UCSD-AML1 (cell line): ENCODE measurements around the gene CR1.
"Not testable (repeated sequence)": the region's sequence is repeated elsewhere in the genome, so short reads cannot be mapped to it uniquely, and the experiment has no call there.

Source experiments
- DNase-seq: peaks from one replicate; lab custom pipeline; 2025; ENCODE audit not compliant: unreplicated experiment; lab: John Stamatoyannopoulos, UW

Gene CR1

GRCh38 chr1:207502726-207503125 is 6.8 kb downstream of the CR1 start:
- DNase-seq = no peak

DNA sequence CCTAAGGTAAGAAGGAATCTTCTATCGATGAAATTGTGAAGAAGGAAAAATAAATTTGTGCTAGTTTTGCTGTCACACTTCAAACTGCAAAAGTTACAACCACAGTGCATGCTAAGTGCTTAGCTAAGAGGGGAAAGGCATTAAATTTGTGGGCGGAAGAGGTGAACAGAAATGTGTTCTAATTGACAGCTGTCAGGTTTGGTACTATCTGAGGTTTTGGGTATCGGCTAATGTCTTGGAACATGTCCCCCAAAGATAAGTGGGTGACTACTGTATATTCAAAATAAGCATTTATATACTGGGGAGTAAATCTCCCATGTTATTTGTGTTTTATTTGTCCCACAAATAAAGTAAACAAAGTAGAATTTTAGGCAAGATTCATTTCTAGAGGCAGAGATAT is 8.0 kb downstream of the CR1 start:
- no peak for DNase-seq

DNA sequence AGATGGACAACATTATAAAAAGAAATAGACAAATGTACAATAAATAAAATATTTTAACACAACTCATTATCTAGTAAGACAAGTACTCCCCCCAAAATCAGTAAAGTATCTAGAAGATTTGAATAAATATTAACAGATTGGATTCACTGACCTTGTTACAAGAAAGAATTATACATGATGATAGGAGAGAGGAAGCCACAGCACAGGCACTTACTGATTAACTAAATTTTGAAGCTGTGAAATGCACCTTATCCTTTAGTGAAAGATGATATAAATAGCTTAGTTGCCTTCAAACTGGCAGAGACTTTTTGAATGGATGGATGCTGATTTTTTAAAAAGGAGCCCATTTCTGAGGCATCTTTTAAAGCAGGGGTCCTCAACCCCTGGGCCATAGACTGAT is 8.5 kb downstream of the CR1 start:
- no peak for DNase-seq

DNA sequence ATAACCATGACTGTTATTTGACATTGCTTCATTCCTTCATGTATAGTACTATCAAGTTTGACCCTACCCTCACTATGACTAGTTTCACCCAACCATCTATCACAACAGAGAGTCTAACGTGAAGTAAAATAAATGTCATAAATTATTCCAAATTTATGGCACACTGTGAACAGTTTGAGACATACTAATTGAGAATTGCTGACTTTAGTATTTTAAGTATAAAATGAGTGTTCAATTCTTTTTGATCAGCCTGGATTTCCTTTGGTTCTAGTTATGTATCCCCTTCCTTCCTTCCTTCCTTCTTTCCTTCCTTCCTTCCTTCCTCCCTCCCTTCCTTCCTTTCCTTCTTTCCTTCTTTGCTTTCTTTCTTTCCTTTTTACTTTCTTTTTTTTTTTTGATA is 14.5 kb downstream of the CR1 start:
- no peak for DNase-seq

- DNase-seq = no peak
These were observed 18.9 kb downstream of the CR1 start for GRCh38 chr1:207514890-207515289.

GRCh38 chr1:207516729-207517128 is 20.8 kb downstream of the CR1 start:
- no peak for DNase-seq

DNA sequence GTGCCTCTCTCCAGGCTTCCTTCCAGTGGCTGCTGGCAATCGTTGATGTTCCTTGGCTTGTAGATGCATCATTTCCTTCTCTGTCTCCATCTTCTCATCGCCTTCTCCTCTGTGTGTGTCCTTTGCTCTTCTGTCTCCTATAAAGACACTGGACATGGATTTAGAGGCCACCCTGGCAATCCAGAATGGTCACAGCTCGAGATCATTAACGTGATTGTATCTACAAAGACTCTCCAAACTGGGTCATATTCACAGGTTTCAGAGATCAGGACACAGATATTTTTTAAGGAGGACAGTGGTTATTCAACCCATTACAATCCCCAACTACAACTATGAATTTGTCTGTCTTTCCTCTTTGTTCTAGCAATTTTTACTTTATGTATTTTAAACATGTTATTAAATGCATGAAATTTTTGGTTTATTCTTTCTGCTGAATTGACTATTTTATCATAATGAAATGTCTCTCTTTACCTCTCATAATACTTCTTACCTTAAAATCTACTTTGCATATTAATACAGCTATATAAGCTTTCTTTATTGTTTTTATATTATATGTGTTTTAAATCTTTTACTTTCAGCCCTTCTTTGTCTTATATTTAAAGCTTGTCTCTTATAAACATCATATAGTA is 22.8 kb downstream of the CR1 start:
- no peak for DNase-seq

DNA sequence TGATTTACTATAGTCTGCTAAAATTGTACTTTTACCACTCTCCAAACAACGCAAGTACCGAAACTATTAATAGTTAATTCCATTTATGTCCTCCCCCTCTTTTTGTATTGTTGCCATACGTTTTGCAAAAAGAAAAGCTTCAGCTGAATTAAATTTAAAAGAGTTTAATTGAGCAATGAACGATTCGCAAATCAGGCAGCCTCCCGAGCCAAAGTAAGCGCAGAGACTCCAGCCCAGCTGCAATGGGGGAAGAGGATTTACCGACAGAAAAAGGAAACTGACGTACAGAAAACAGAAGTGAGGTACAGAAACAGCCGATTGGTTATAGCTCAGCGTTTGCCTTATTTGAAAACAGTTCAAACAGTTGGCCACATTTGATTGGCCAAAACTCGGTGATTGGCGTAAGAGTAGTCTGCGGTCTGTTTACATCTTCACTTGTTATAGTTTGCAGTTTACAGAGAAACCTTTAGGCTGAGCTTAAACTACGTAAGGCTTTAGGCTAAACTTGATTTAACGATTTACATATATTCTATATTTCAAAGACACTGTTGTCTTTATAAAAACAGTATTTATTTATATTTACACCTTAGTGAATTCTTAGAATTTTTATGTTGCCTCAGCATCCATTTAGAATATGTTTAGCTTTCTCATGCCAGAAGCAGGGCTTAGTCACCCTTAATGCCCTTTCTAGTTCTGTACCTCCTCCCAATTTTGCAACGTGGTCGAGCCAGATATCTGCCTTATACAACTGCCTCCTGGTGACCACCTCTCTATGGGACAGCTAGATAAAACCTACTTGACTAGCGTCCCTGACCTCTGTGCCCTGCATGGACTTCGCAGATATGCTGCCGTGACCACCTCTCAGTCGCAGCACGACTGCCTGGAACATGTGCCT is 23.8 kb downstream of the CR1 start:
- DNase-seq = no peak

GRCh38 chr1:207520400-207521345 is 24.7 kb downstream of the CR1 start:
- DNase-seq = not testable (repeated sequence)

DNA sequence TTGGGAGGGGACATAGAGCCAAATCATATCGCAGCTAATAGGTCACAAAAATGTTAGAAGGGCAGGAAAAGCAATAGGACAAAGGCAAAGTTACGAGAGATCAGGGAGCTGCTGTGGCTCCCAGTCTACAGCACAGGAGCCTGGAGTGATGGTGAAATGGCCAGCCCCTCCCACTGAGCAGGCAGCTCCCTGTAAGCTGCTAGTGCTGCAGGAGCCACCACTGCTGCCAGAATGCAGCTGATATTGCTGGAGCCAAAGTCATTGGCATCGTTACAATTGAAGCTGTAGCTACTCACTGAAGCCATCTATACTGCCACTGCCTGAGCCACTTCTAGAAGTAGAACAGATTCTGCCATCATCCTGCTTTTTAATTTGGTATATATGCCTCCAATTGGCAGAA is 29.3 kb downstream of the CR1 start:
- DNase-seq = not testable (repeated sequence)

DNA sequence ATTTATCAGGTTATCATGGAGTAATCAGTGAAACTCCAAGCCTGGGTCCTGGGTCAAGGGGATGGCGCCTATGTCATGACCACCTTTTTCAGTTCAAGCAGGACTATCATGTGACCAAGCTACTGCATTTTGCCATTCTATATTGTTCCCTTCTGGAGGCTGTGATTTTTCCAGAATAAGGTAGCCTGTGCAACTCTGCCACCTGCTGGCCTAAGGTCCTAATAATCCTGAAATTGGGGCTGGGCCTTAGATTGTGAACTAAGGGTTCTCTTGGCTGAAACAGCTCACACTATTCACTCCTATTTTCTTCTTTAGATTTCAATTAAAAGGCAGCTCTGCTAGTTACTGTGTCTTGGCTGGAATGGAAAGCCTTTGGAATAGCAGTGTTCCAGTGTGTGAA is 32.4 kb downstream of the CR1 start:
- not testable (repeated sequence) for DNase-seq

DNA sequence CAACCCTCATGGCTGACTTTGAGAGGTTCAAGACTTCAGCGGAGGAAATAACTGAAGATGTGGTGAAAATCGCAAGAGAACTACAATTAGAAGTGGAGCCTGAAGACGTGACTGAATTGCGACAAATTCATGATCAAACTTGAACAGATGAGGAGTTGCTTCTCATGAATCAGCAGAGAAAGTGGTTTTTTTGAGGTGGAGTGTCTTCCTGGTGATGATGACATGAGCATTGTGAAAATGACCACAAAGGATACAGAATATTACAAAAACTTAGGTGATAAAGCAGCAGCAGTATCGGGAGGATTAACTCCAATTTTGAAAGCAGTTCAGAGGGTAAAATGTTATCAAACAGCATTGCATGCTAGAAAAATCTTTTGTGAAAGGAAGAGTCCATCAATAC is 40.3 kb downstream of the CR1 start:
- DNase-seq = not testable (repeated sequence)

- DNase-seq = not testable (repeated sequence)
These were observed 50.9 kb downstream of the CR1 start for GRCh38 chr1:207546677-207547357.

GRCh38 chr1:207554823-207555222 is 58.9 kb downstream of the CR1 start:
- not testable (repeated sequence) for DNase-seq

GRCh38 chr1:207565546-207566468 is 69.8 kb downstream of the CR1 start:
- no peak for DNase-seq

GRCh38 chr1:207571926-207572325 is 76.0 kb downstream of the CR1 start:
- DNase-seq = not testable (repeated sequence)

GRCh38 chr1:207573074-207573473 is 77.1 kb downstream of the CR1 start:
- DNase-seq = not testable (repeated sequence)

- DNase-seq = not testable (repeated sequence)
These were observed 79.4 kb downstream of the CR1 start for GRCh38 chr1:207575381-207575780.

DNA sequence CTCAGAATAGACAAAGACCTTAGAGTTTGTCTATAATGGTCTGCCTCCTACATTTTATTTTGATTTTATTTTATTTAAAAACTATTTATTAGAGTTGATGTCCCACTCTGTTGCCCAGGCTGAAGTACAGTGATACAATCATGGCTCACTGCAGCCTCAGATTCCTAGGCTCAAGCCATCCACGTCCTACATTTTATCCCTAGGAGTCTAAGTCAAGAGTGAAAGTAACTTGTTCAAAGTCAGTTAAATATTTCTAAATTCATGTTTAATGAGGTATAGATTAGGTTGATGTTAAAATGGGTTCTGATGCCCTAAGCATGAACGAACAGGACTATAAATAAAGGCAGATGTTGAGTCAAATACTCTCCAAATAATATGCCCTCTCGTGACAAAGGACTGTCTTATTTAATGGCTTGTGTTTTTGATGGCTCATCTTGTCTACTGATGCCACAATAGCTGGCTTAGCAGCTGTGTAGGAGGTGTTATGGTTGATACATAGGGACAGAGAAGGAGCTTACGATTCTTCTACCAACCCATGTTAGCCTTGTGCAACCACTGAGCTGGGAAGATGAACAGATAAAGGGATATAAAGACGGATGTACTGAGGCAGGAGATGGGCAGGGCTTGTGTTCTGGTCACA is 83.0 kb downstream of the CR1 start:
- no peak for DNase-seq
